KOPT-K1 (cell line): ENCODE results near the gene PRKAG3.
"Not testable (repeated sequence)": the region's sequence is repeated elsewhere in the genome, so short reads cannot be mapped to it uniquely, and the experiment has no call there.

Experiments
- H3K27ac ChIP-seq: fragments of 200-600 bp; sonication (generic); 2 replicates; pipeline ENCODE4 v1.5.1; 2016; ENCODE audit warnings: antibody characterized with exemption, mild to moderate bottlenecking, low read depth, low read length; ENCODE audit not compliant: poor library complexity, severe bottlenecking
- H3K36me3 ChIP-seq: fragments of 200-600 bp; sonication (generic); 2 replicates; pipeline ENCODE4 v1.5.1; 2017; ENCODE audit warnings: antibody characterized with exemption, mild to moderate bottlenecking, low read length, moderate library complexity; ENCODE audit not compliant: insufficient read depth
- H3K9me3 ChIP-seq: fragments of 200-600 bp; sonication (generic); 2 replicates; pipeline ENCODE4 v1.5.1; 2017; ENCODE audit warnings: antibody characterized with exemption, low read length, mild to moderate bottlenecking; ENCODE audit not compliant: insufficient read depth, poor library complexity, severe bottlenecking

The PRKAG3 gene

GRCh38 chr2:218857371-218858137, 26.0 kb upstream of the PRKAG3 start:
- Histone ChIP-seq H3K36me3 (no peaks in the 10 kb centered on the region), H3K27ac (no peak overlapping the region), H3K9me3 (no peaks in the 10 kb centered on the region)

- Histone ChIP-seq H3K9me3 (no peaks in the 10 kb centered on the region), H3K36me3 (no peaks in the 10 kb centered on the region), H3K27ac (no peak overlapping the region)
These were observed 25.3 kb upstream of the PRKAG3 start for GRCh38 chr2:218856896-218857243.

- H3K27ac ChIP-seq, result no peak overlapping the region
- no peaks in the 10 kb centered on the region for H3K9me3 ChIP-seq
- no peaks in the 10 kb centered on the region for H3K36me3 ChIP-seq
These were observed 24.7 kb upstream of the PRKAG3 start for GRCh38 chr2:218856167-218856895.

GRCh38 chr2:218855305-218856166, 23.9 kb upstream of the PRKAG3 start:
- no peaks in the 10 kb centered on the region for H3K36me3 ChIP-seq
- H3K27ac ChIP-seq, result no peak overlapping the region
- H3K9me3 ChIP-seq, result no peaks in the 10 kb centered on the region

- Histone ChIP-seq H3K27ac (no peak overlapping the region), H3K36me3 (no peaks in the 10 kb centered on the region), H3K9me3 (no peaks in the 10 kb centered on the region)
These were observed 23.3 kb upstream of the PRKAG3 start for GRCh38 chr2:218854860-218855259.

DNA sequence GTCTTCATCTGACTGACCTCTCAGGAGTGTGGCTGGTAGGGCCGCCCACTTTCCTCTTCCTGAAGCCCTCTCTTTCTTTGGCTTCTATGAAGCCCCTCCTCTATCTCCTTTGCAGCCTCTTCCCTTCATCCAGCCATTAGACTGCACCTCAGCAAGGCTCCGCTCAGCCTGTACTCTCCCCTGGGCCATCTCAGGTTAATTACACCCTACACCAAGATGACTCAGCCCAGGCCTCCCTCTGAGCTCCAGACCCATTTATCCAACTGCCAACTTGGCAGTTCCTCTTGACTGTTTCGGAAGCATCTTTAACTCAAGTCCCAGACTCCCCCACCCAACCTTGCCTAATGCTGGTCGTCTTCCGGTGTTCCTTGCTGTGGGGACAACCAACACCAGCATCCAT, 22.2 kb upstream of the PRKAG3 start:
- no peak overlapping the region for H3K27ac ChIP-seq
- no peaks in the 10 kb centered on the region for H3K9me3 ChIP-seq
- no peaks in the 10 kb centered on the region for H3K36me3 ChIP-seq

DNA sequence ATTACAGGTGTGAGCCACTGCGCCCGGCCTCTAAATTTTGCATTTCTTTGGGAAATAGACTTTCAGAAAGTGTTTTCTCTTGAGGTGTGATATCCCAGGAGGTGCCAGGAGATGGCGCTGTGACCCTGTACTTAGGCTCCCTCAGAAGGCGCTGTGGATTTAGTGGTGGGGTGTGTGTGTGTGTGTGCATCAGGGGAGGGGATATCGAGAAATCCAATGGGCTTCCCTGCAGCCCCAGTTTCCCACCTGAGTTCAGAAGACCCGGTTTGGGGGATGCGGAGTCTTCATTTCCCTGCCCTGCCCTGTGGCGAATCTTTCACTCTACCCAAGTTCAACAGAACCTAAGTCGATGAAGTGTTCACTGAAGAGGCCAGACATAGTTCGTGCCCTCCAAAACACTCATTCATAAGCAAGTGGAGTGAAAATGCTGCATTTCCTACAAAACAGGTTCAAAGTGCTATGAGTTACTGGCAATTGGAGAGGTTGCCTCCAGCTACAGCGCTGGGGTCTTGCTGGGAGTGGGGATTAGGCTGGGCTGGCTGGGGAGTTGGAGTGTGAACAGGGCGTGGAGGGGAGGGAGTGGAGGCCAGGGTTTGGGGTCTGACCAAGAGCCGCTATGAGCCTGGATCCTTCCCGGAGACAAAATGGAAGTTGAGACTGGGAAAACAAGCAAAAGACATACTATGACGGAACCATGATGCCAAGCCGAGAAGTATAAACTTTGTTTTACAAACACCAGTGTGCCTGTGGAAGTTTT, 21.5 kb upstream of the PRKAG3 start:
- no peaks in the 10 kb centered on the region for H3K36me3 ChIP-seq
- H3K27ac ChIP-seq, result no peak overlapping the region
- H3K9me3 ChIP-seq, result no peaks in the 10 kb centered on the region

GRCh38 chr2:218851286-218851685, 19.7 kb upstream of the PRKAG3 start:
- Histone ChIP-seq H3K27ac (no peak overlapping the region), H3K9me3 (no peaks in the 10 kb centered on the region)

DNA sequence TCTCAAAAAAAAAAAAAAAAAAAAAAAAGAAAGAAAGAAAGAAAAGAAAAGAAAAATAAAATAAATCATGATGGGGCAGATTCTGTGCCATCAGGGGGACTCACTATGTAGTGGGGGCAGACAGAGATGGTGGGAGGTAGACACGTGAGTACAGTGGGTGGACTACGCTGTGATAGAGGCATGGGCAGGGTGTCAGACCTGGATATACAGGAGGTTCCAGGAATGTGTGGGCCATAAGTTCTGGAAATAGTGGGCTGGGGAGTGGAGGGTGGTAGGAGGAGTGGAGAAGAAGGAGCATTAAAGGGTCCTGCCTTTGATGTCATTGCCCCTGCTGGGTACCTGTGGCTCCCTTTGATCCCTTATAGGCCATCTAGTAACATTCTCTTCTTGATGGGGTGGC, 19.2 kb upstream of the PRKAG3 start:
- Histone ChIP-seq H3K27ac (no peak overlapping the region), H3K36me3 (no peaks in the 10 kb centered on the region), H3K9me3 (no peaks in the 10 kb centered on the region)

More at GRCh38 chr2:218851286-218851685, 19.7 kb upstream of the PRKAG3 start:
- H3K36me3 ChIP-seq, result no peaks in the 10 kb centered on the region

GRCh38 chr2:218849721-218850120, 18.1 kb upstream of the PRKAG3 start:
- Histone ChIP-seq H3K9me3 (no peaks in the 10 kb centered on the region), H3K27ac (no peak overlapping the region), H3K36me3 (no peaks in the 10 kb centered on the region)

GRCh38 chr2:218846963-218847362, 15.4 kb upstream of the PRKAG3 start:
- H3K9me3 ChIP-seq, H3K36me3 ChIP-seq, H3K27ac ChIP-seq: not testable (repeated sequence)

DNA sequence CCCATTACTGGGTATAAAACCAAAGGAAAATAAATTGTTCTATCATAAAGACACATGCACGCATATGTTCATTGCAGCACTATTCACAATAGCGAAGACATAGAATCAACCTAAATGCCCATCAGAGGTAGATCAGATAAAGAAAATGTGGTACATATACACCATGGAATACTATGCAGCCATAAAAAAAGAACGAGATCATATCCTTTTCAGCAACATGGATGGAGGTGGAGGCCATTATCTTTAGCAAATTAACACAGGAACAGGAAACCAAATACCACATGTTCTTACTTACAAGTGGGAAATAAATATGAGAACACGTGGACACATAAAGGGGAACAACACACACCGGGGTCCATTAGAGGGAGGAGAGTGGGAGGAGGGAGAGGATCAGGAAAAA, 12.7 kb upstream of the PRKAG3 start:
- not testable (repeated sequence) for H3K27ac ChIP-seq, H3K36me3 ChIP-seq, H3K9me3 ChIP-seq

DNA sequence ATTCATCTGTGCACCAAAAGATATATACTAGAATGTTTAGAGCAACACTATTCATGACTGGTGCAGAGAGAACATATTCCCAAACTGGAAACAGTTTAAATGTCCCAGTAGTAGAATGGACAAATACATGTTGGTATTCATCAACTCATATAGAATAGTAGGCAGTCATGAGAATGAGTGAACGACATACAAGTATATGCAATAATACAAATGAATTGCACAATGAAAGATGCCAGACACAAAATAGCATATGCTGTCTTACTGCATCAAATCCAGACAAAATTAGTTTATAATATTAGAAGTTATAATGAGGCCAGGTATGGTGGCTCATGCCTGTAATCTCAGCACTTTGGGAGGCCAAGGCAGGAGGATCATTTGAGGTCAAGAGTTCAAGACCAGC, 8.3 kb upstream of the PRKAG3 start:
- H3K36me3 ChIP-seq, result no peaks in the 10 kb centered on the region
- H3K9me3 ChIP-seq, result no peaks in the 10 kb centered on the region
- no peak overlapping the region for H3K27ac ChIP-seq

- Histone ChIP-seq H3K36me3 (no peaks in the 10 kb centered on the region), H3K9me3 (no peaks in the 10 kb centered on the region), H3K27ac (no peak overlapping the region)
These were observed 7.8 kb upstream of the PRKAG3 start for GRCh38 chr2:218839430-218839829.

DNA sequence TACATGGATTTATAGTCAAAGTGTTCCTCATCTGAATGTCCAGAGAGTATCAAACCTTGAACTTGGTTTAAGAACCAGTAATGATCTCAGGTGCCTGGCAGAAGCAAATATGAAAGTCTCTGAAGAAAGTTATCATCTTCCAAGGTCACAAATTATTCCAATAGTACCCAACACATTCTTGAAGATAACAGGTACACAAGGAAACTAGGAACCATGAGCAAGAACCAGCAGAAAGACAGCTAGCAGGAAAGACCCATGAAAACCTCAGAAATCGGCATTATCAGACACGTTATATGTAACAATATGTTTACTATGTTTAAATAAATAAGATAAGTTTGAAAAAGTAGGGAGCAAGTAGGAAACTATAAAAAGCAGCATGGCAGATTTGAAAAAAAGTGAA, 5.9 kb upstream of the PRKAG3 start:
- Histone ChIP-seq H3K9me3 (no peaks in the 10 kb centered on the region), H3K36me3 (no peaks in the 10 kb centered on the region), H3K27ac (no peak overlapping the region)
